Spleen (tissue), 7 donors: ENCODE measurements around the gene GSG1L.

Experiments used
- POLR2AphosphoS5 ChIP-seq, 3 donors: sonication (generic); formaldehyde crosslinking; IDR thresholded peaks; one replicate each; pipeline ENCODE4 v1.5.1; 2017; ENCODE audit warnings: antibody characterized with exemption in 3 of 3
- TF ChIP-seq, protein P1 (sequence below), 11 experiments: fragments of 200-600 bp in 7 of 11; fragments of 450-650 bp in 4 of 11; sonication (generic) in 4 of 11; IDR thresholded peaks in 8 of 11; conservative IDR thresholded peaks in 3 of 11; 1 replicate in 7 of 11; 2 replicates in 4 of 11; pipeline versions ENCODE4 v1.4.0 to v1.8.0; 2016 to 2021; ENCODE audit warnings: antibody characterized with exemption in 11 of 11, inconsistent platforms in 4 of 11, mild to moderate bottlenecking in 1 of 11
- donor health status: DM: no; HTN: no; CAD: no; lungs with moderate emphysema.
- donor health status: DM: no; HTN: no; CAD: no.
- donor health status: DM: no; HTN: no; CAD: no.

DNA sequence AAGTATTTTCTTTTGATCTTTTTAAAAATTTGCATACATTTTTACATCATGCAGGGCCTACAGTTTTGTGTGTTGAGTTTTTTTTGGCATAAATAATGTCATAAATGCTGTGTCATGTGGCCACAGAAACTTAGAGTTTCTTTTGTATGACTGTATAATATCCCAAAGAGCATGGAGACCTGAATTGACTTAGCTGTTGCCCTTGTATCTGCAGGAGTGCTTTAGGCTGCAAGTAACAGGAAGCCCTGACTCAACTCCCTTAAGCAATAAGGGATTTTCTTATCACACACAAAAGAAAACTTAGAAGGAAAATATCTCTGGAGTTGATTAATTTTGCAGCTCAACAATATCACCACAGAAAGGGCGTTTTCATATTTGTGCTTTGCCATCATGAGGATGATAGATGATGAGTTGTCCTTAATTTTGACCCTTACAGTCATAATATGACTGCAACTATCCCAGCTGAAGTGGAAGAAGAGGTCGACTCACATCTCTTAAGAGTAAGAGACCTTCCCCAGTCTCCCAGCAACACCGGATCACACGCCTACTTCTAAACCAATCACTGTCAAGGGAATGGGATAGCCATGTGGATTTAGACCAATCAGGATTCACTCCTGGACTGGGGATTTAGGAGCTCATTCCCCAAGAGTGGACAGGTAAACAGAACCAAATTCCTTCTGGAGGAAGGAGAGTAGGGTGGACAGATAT is 138.9 kb downstream of the GSG1L start:
- TF ChIP-seq, protein P1, sequence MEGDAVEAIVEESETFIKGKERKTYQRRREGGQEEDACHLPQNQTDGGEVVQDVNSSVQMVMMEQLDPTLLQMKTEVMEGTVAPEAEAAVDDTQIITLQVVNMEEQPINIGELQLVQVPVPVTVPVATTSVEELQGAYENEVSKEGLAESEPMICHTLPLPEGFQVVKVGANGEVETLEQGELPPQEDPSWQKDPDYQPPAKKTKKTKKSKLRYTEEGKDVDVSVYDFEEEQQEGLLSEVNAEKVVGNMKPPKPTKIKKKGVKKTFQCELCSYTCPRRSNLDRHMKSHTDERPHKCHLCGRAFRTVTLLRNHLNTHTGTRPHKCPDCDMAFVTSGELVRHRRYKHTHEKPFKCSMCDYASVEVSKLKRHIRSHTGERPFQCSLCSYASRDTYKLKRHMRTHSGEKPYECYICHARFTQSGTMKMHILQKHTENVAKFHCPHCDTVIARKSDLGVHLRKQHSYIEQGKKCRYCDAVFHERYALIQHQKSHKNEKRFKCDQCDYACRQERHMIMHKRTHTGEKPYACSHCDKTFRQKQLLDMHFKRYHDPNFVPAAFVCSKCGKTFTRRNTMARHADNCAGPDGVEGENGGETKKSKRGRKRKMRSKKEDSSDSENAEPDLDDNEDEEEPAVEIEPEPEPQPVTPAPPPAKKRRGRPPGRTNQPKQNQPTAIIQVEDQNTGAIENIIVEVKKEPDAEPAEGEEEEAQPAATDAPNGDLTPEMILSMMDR (IDR thresholded peaks at IDR 0.05 in 8 of 11, conservative IDR thresholded peaks at IDR 0.05 in 3 of 11), result no peak
- TF ChIP-seq POLR2AphosphoS5 (IDR thresholded peaks at IDR 0.05), result no peak
